GM20000 (cell line): ENCODE measurements around the gene C6orf58.
"Not testable (repeated sequence)": the region's sequence is repeated elsewhere in the genome, so short reads cannot be mapped to it uniquely, and the experiment has no call there.

Experiments
- DNase-seq: peaks from one replicate; pipeline ENCODE4 v3.0.0; 2012; ENCODE audit warnings: low spot score
- CTCF ChIP-seq: IDR thresholded peaks from 2 replicates; pipeline ENCODE4 v1.5.1; 2012; ENCODE audit warnings: mild to moderate bottlenecking, control low read depth; ENCODE audit errors: extremely low read depth, missing control alignments

Gene C6orf58

GRCh38 chr6:127589135-127589534 lies 12.2 kb downstream of the C6orf58 start:
- TF ChIP-seq CTCF, result no peak

GRCh38 chr6:127590344-127590743 lies 13.4 kb downstream of the C6orf58 start:
- TF ChIP-seq CTCF, result no peak
- no peak for DNase-seq

More at GRCh38 chr6:127589135-127589534, 12.2 kb downstream of the C6orf58 start:
- no peak for DNase-seq

GRCh38 chr6:127592964-127593363 lies 16.0 kb downstream of the C6orf58 start:
- TF ChIP-seq CTCF, result no peak
- no peak for DNase-seq

GRCh38 chr6:127593456-127593855 lies 16.5 kb downstream of the C6orf58 start:
- not testable (repeated sequence) for DNase-seq

GRCh38 chr6:127606131-127606562 lies 29.2 kb downstream of the C6orf58 start:
- TF ChIP-seq CTCF, result no peak
- DNase-seq, result no peak

- no peak for DNase-seq
- no peak for TF ChIP-seq CTCF
Observed at GRCh38 chr6:127608554-127609270, 31.7 kb downstream of the C6orf58 start.

GRCh38 chr6:127618729-127619128 lies 41.8 kb downstream of the C6orf58 start:
- DNase-seq, result no peak
- no peak for TF ChIP-seq CTCF

GRCh38 chr6:127630800-127631199 lies 53.8 kb downstream of the C6orf58 start:
- DNase-seq, result no peak
- TF ChIP-seq CTCF, result no peak
